Breast epithelium (tissue), 4 donors: Measurements from ENCODE around the gene CYP46A1. TPM values are rescaled to one million over a fixed set of nuclear protein-coding genes. Genes with fewer than 3 reads are reported as not detected.

Source experiments
- DNase-seq, 2 donors: peaks; one replicate each; pipeline ENCODE4 v3.0.0-alpha.2; 2019; ENCODE audit warnings: low spot score in 2 of 2
- H3K27ac ChIP-seq, 2 donors: fragments of 200-600 bp; sonication (generic) in 1 of 2; one replicate each; pipeline ENCODE4 v1.5.1; 2016 to 2019; ENCODE audit warnings: mild to moderate bottlenecking in 1 of 2
- H3K27me3 ChIP-seq, 2 donors: fragments of 200-600 bp; sonication (generic) in 1 of 2; one replicate each; pipeline versions ENCODE4 v1.5.1 to v1.6.0; 2017 to 2019; ENCODE audit warnings: control low read depth in 1 of 2, mild to moderate bottlenecking in 1 of 2
- H3K36me3 ChIP-seq: fragments of 200-600 bp; one replicate; pipeline ENCODE4 v1.5.1; 2019
- H3K4me1 ChIP-seq, 2 donors: fragments of 200-600 bp; sonication (generic); one replicate each; pipeline ENCODE4 v1.5.1; 2016 to 2019; ENCODE audit warnings: control low read depth in 1 of 2
- H3K4me3 ChIP-seq, 3 donors: fragments of 200-600 bp; sonication (generic); 1 replicate in 2 of 3; 2 replicates in 1 of 3; pipeline ENCODE4 v1.5.1; 2016 to 2019; ENCODE audit warnings: mild to moderate bottlenecking in 3 of 3, moderate library complexity in 2 of 3
- H3K9me3 ChIP-seq, 2 donors: fragments of 200-600 bp; sonication (generic) in 1 of 2; one replicate each; pipeline ENCODE4 v1.5.1; 2016 to 2019; ENCODE audit warnings: control low read depth in 1 of 2
- POLR2A ChIP-seq: fragments of 450-650 bp; IDR thresholded peaks from one replicate; pipeline ENCODE4 v1.6.1; 2016; ENCODE audit warnings: antibody characterized with exemption, mild to moderate bottlenecking, moderate library complexity
- POLR2AphosphoS5 ChIP-seq, 3 donors: sonication (generic); formaldehyde crosslinking; IDR thresholded peaks; one replicate each; pipeline ENCODE4 v1.6.1; 2017; ENCODE audit warnings: antibody characterized with exemption in 3 of 3
- intact Hi-C: fragments of 100-400 bp; cut with DNase I; formaldehyde crosslinking; loops from one replicate; pipeline ENCODE4 v1.15.1; 2023; ENCODE audit warnings: low total_unique reads
- total RNA-seq, 3 donors: library from RNA; depleted of rRNA; stranded (reverse); fragments of >200 nt; gene quantifications; one replicate each; pipeline ENCODE4 v1.1.0, GENCODE V29; 2016
- TF ChIP-seq, protein P1 (sequence below), 3 donors: fragments of 450-650 bp; IDR thresholded peaks; one replicate each; pipeline ENCODE4 v1.5.1; 2016 to 2017; ENCODE audit warnings: antibody characterized with exemption in 3 of 3, mild to moderate bottlenecking in 3 of 3, moderate library complexity in 3 of 3

The CYP46A1 gene
- total RNA-seq, 3 donors from 2014 or later = 1.6 to 5.2 (median 2.6) TPM

DNA sequence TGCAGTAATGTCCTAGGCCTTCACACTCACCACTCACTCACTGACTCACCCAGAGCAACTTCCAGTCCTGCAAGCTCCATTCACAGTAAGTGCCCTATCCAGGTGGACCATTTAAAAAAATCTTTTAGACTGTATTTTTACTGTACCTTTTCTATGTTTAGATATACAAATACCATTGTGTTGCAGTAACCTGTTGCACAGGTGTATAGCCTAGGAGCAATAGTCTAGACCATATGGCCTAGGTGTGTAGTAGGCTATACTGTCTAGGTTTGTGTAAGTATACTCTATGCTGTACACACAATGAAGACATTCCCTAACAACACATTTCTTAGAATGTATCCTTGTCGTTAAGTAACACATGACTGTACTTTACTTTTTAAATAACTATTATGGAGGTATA, 17.2 kb downstream of the CYP46A1 start:
- intact Hi-C loops = no loop called here
- DNase-seq = no peak
- Histone ChIP-seq H3K27me3 (no peaks in the 10 kb centered on the region), H3K27ac (no peak overlapping the region), H3K4me1 (no peaks in the 10 kb centered on the region), H3K4me3 (no peak overlapping the region), H3K36me3 (no peaks in the 10 kb centered on the region), H3K9me3 (peaks cover 7 to 10% of the 10 kb centered on the region in 2 donors)
- TF ChIP-seq POLR2A (no peak), POLR2AphosphoS5 (IDR thresholded peaks at IDR 0.05) (no peak)
- TF ChIP-seq, protein P1, sequence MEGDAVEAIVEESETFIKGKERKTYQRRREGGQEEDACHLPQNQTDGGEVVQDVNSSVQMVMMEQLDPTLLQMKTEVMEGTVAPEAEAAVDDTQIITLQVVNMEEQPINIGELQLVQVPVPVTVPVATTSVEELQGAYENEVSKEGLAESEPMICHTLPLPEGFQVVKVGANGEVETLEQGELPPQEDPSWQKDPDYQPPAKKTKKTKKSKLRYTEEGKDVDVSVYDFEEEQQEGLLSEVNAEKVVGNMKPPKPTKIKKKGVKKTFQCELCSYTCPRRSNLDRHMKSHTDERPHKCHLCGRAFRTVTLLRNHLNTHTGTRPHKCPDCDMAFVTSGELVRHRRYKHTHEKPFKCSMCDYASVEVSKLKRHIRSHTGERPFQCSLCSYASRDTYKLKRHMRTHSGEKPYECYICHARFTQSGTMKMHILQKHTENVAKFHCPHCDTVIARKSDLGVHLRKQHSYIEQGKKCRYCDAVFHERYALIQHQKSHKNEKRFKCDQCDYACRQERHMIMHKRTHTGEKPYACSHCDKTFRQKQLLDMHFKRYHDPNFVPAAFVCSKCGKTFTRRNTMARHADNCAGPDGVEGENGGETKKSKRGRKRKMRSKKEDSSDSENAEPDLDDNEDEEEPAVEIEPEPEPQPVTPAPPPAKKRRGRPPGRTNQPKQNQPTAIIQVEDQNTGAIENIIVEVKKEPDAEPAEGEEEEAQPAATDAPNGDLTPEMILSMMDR (IDR thresholded peaks at IDR 0.05) = no peak

DNA sequence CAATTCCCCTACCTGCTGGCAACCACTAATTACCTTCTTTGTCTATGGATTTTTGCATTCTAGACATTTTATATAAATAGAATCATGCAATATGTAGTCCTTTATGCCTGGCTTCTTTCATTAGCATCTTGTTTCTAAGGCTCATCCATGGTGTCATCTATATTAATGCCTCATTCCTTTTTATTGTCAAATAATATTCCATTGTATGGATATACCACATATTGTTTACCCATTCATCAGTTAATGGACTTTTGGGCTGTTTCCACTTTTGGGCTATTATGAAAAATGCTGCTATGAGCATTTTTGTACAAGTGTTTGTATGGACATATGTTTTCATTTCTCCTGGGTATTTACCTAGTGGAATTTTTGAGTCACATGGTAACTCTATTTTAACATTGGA, 18.0 kb downstream of the CYP46A1 start:
- Histone ChIP-seq H3K27ac (no peak overlapping the region), H3K4me1 (no peaks in the 10 kb centered on the region), H3K4me3 (no peak overlapping the region), H3K27me3 (no peaks in the 10 kb centered on the region), H3K9me3 (peaks cover 7 to 10% of the 10 kb centered on the region in 2 donors), H3K36me3 (no peaks in the 10 kb centered on the region)
- DNase-seq = no peak
- TF ChIP-seq, protein P1 (IDR thresholded peaks at IDR 0.05) = no peak
- no peak for TF ChIP-seq POLR2A
- no peak for TF ChIP-seq POLR2AphosphoS5 (IDR thresholded peaks at IDR 0.05)
- intact Hi-C loops = no loop called here

DNA sequence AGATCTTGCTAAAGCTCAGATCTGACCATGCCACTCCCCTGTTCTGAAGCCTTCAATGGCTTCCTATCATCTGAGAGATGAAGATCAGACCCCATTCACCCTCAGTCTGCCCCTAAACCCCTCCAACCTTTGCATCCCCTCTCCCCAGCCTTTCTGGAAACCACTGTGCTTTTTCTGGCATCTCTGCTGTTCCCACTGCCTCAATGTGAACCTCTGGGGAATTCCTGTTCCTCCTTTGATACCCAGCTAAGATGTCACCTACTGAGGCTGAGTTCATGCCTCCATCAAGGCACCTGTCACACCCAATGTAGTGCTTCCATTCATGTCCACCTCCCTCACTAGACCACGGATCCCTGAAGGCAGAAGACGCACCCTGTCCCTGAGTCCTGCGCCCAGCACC, 19.3 kb downstream of the CYP46A1 start:
- Histone ChIP-seq H3K9me3 (peaks cover 7 to 10% of the 10 kb centered on the region in 2 donors), H3K27me3 (peaks cover 0 to 3% of the 10 kb centered on the region in 2 donors), H3K27ac (no peak overlapping the region), H3K4me1 (no peaks in the 10 kb centered on the region), H3K4me3 (no peak overlapping the region), H3K36me3 (no peaks in the 10 kb centered on the region)
- DNase-seq = no peak
- intact Hi-C loops = no loop called here
- no peak for TF ChIP-seq POLR2A
- TF ChIP-seq, protein P1 (IDR thresholded peaks at IDR 0.05) = no peak
- no peak for TF ChIP-seq POLR2AphosphoS5 (IDR thresholded peaks at IDR 0.05)

DNA sequence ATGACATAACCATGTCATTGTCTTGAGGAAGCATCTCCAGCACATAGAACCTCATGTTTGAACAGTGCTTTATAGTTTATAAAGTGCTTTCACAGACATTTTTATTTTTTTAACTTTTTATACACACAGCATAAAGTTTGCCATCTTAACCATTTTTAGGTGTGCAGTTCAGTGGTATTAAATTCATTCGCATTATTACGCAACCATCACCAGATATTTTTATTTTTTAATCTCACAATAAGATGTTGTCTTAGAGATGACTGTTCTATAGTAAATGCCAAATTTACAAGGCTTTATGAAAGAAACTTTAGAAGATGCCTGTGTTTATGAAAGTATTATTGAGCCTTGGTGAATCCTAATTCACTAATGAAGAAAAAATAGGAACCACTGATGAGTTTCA, 19.9 kb downstream of the CYP46A1 start:
- intact Hi-C loops = no loop called here
- no peaks in the 10 kb centered on the region for H3K4me1 ChIP-seq
- TF ChIP-seq, protein P1 (IDR thresholded peaks at IDR 0.05) = no peak
- TF ChIP-seq POLR2AphosphoS5 (IDR thresholded peaks at IDR 0.05) (no peak), POLR2A (no peak)
- no peak overlapping the region for H3K27ac ChIP-seq
- no peak for DNase-seq
- peaks cover 0 to 3% of the 10 kb centered on the region in 2 donors for H3K27me3 ChIP-seq
- peaks cover 7 to 10% of the 10 kb centered on the region in 2 donors for H3K9me3 ChIP-seq
- no peak overlapping the region for H3K4me3 ChIP-seq
- H3K36me3 ChIP-seq = no peaks in the 10 kb centered on the region

DNA sequence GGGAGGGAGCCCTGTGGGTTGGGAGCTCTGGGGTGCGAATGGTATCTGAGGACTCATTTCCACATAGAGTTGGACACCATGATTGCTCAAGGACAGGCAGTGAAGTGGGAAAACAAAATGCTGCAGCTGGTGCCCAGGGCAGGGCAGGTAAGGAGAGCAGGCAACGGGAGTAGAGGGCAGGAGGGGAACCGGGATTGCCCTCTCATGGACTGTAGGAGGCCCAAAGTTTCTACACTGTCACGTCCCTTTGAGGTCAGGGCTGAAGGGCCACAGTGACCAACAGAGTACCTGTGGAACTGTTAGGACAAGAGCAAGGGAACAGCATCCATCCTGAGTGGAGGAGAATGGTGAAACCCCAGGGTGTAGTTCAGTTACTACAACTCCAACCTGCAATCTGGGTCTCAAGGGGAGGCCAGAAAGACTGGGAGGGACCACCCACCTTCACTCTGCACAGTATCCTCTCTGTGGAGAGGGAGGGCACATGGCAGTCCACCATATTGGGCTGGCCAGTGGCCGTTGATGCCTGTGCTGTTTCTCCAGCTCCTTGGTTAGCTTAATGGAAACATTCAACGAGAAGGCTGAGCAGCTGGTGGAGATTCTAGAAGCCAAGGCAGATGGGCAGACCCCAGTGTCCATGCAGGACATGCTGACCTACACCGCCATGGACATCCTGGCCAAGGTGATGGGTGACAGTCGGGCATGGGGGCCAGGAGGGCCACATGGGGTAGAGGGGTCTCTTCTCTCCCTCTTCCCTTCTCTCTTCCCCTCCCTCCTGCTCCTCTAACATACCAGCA, 22.2 kb downstream of the CYP46A1 start:
- DNase-seq = peak in 1 of 2 donors; percentile 8
- TF ChIP-seq POLR2A = no peak
- no peak for TF ChIP-seq POLR2AphosphoS5 (IDR thresholded peaks at IDR 0.05)
- TF ChIP-seq, protein P1 (IDR thresholded peaks at IDR 0.05) = no peak
- no peak overlapping the region for H3K27ac ChIP-seq
- no peak overlapping the region for H3K4me3 ChIP-seq
- no peaks in the 10 kb centered on the region for H3K36me3 ChIP-seq
- no peaks in the 10 kb centered on the region for H3K4me1 ChIP-seq
- peaks cover 0 to 3% of the 10 kb centered on the region in 2 donors for H3K27me3 ChIP-seq
- peaks cover 7 to 10% of the 10 kb centered on the region in 2 donors for H3K9me3 ChIP-seq
- intact Hi-C loops = no loop called here
